SK-N-SH treated with all-trans-retinoic acid at 6 μM for 48 hours (cell line): Measurements from ENCODE around the gene ADCYAP1R1.

Experiments
- ATAC-seq: fragments of 200-7000 bp; cut with Tn5 transposase; 3 replicates; pipeline ENCODE4 v1.9.1; 2020; ENCODE audit warnings: mild to moderate bottlenecking, moderate library complexity
- ARNTL ChIP-seq: fragments of 450-650 bp; formaldehyde crosslinking; IDR thresholded peaks from 2 replicates; pipeline ENCODE4 v1.5.0; 2020; ENCODE audit warnings: low read depth, mild to moderate bottlenecking, moderate library complexity, borderline replicate concordance
- BACH2 ChIP-seq: fragments of 250-450 bp; sonication (Bioruptor Pico); IDR thresholded peaks from 2 replicates; pipeline ENCODE4 v1.9.0; 2021; ENCODE audit warnings: mild to moderate bottlenecking, borderline replicate concordance
- CREB5 ChIP-seq: fragments of 250-450 bp; sonication (Bioruptor Pico); IDR thresholded peaks from 2 replicates; pipeline ENCODE4 v1.5.1; 2020; ENCODE audit warnings: low read depth, mild to moderate bottlenecking, moderate library complexity
- CSDC2 ChIP-seq: fragments of 250-450 bp; sonication (Bioruptor Pico); IDR thresholded peaks from 2 replicates; pipeline ENCODE4 v1.5.0; 2020; ENCODE audit warnings: mild to moderate bottlenecking, moderate library complexity
- ESRRG ChIP-seq: fragments of 250-450 bp; sonication (Bioruptor Pico); IDR thresholded peaks from 2 replicates; pipeline ENCODE4 v1.6.1; 2021; ENCODE audit warnings: mild to moderate bottlenecking
- GLIS3 ChIP-seq: fragments of 250-450 bp; sonication (Bioruptor Pico); IDR thresholded peaks from 2 replicates; pipeline ENCODE4 v1.5.0; 2020; ENCODE audit warnings: mild to moderate bottlenecking, moderate library complexity
- ISL1 ChIP-seq: fragments of 250-450 bp; sonication (Bioruptor Pico); IDR thresholded peaks from 2 replicates; pipeline ENCODE4 v2.1.2; 2022; ENCODE audit warnings: mild to moderate bottlenecking, moderate library complexity
- OSR1 ChIP-seq: fragments of 250-450 bp; sonication (Bioruptor Pico); IDR thresholded peaks from 2 replicates; pipeline ENCODE4 v1.8.0; 2022; ENCODE audit warnings: moderate library complexity, mild to moderate bottlenecking, inconsistent platforms
- SNAI2 ChIP-seq: fragments of 250-450 bp; sonication (Bioruptor Pico); IDR thresholded peaks from 2 replicates; pipeline ENCODE4 v1.5.0; 2020; ENCODE audit warnings: mild to moderate bottlenecking, moderate library complexity
- TCF4 ChIP-seq: fragments of 250-450 bp; sonication (Bioruptor Pico); IDR thresholded peaks from 2 replicates; pipeline ENCODE4 v1.8.0; 2021; ENCODE audit warnings: mild to moderate bottlenecking, moderate library complexity, borderline replicate concordance
- TOX ChIP-seq: fragments of 250-450 bp; sonication (Bioruptor Pico); IDR thresholded peaks from 2 replicates; pipeline ENCODE4 v1.8.0; 2021; ENCODE audit warnings: mild to moderate bottlenecking, moderate library complexity, borderline replicate concordance
- TSHZ2 ChIP-seq: fragments of 250-450 bp; sonication (Bioruptor Pico); IDR thresholded peaks from 2 replicates; pipeline ENCODE4 v1.5.0; 2020; ENCODE audit warnings: mild to moderate bottlenecking, moderate library complexity
- ZC3H10 ChIP-seq: fragments of 250-450 bp; sonication (Bioruptor Pico); IDR thresholded peaks from 2 replicates; pipeline ENCODE4 v1.5.1; 2021; ENCODE audit warnings: mild to moderate bottlenecking, moderate library complexity
- ZFP3 ChIP-seq: fragments of 250-450 bp; sonication (Bioruptor Pico); IDR thresholded peaks from 2 replicates; pipeline ENCODE4 v1.5.0; 2020; ENCODE audit warnings: mild to moderate bottlenecking, moderate library complexity
- ZFP30 ChIP-seq: fragments of 450-650 bp; formaldehyde crosslinking; IDR thresholded peaks from 2 replicates; pipeline ENCODE4 v1.5.0; 2022; ENCODE audit warnings: mild to moderate bottlenecking, moderate library complexity
- ZNF565 ChIP-seq: fragments of 450-650 bp; formaldehyde crosslinking; conservative IDR thresholded peaks from 2 replicates; pipeline ENCODE4 v1.5.0; 2020; ENCODE audit warnings: low read depth, mild to moderate bottlenecking, moderate library complexity
- ZNF70 ChIP-seq: fragments of 450-650 bp; formaldehyde crosslinking; IDR thresholded peaks from 2 replicates; pipeline ENCODE4 v1.5.0; 2020; ENCODE audit warnings: mild to moderate bottlenecking, moderate library complexity
- ZNF8 ChIP-seq: fragments of 450-650 bp; formaldehyde crosslinking; IDR thresholded peaks from 2 replicates; pipeline ENCODE4 v1.5.0; 2020; ENCODE audit warnings: mild to moderate bottlenecking, moderate library complexity
- TF ChIP-seq, protein P1 (sequence below): fragments of 250-450 bp; sonication (Bioruptor Pico); IDR thresholded peaks from 2 replicates; pipeline ENCODE4 v1.8.0; 2020; ENCODE audit warnings: mild to moderate bottlenecking, moderate library complexity, borderline replicate concordance
- TF ChIP-seq, protein P2 (sequence below): fragments of 250-450 bp; sonication (Bioruptor Pico); IDR thresholded peaks from 2 replicates; pipeline ENCODE4 v1.8.0; 2021; ENCODE audit warnings: low read depth, mild to moderate bottlenecking, moderate library complexity, borderline replicate concordance

Gene ADCYAP1R1

DNA sequence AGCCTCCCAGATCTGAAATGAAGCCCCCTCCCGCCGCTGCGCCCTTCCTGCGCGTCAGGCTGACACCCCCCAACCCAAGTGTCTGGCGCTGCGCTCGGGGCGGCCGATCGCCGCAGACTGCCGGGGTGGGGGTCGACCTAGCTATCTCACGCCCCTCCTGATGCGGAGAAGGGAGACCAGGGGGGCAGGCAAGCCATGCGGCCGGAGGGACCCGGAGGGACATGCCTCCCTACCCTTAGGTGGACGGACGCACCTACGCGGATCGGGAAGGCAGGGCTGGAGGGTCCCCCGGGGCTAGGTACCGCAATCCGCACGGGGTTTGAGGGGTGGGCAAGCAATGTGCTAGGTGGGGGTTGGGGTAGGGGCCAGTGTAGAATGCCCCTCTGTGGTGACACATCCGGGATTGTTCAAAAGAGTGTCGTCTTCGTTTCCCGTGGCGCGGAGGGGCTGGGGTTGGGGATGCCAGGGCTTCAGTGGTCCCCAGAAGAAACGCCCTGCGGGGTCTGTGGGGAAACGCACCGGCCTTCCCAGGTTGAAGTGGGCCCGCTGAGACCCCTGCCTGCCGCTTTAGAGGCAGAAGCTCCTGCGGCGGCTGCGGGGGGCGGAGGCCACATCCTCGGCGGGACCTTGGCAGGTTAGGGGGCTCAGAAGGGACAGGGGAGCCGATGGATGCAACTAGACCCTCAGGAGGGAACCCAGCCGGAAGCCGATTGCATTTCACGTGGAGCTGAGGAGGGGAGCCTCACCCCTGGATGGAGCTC, 913 bp downstream of the ADCYAP1R1 start (continued):
- no peak for TF ChIP-seq TSHZ2 (CRISPR knock-in tag)

DNA sequence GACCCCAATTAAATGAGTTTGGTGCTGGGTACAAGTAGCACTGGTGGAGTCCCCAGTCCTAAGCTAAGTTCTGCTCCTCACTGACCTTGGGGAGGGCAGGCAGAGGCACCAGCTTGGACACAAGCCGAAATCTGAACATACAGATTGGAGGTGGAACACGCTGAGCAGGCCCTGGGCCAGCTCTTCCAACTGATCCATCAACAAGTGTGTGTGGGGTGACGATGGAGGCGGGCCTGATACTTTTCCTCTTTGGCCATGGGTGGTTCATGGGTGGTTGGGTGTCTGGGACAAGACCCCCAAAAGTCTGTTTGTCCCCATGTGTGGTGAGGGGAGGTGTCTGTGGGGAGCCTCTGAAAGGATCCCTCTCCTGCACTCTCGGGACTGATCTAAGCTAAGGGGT, 1.9 kb downstream of the ADCYAP1R1 start:
- TF ChIP-seq ESRRG (CRISPR knock-in tag) (no peak), ISL1 (CRISPR knock-in tag) (no peak)
- TF ChIP-seq, protein P1, sequence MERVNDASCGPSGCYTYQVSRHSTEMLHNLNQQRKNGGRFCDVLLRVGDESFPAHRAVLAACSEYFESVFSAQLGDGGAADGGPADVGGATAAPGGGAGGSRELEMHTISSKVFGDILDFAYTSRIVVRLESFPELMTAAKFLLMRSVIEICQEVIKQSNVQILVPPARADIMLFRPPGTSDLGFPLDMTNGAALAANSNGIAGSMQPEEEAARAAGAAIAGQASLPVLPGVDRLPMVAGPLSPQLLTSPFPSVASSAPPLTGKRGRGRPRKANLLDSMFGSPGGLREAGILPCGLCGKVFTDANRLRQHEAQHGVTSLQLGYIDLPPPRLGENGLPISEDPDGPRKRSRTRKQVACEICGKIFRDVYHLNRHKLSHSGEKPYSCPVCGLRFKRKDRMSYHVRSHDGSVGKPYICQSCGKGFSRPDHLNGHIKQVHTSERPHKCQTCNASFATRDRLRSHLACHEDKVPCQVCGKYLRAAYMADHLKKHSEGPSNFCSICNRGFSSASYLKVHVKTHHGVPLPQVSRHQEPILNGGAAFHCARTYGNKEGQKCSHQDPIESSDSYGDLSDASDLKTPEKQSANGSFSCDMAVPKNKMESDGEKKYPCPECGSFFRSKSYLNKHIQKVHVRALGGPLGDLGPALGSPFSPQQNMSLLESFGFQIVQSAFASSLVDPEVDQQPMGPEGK = no peak
- no peak for ATAC-seq

DNA sequence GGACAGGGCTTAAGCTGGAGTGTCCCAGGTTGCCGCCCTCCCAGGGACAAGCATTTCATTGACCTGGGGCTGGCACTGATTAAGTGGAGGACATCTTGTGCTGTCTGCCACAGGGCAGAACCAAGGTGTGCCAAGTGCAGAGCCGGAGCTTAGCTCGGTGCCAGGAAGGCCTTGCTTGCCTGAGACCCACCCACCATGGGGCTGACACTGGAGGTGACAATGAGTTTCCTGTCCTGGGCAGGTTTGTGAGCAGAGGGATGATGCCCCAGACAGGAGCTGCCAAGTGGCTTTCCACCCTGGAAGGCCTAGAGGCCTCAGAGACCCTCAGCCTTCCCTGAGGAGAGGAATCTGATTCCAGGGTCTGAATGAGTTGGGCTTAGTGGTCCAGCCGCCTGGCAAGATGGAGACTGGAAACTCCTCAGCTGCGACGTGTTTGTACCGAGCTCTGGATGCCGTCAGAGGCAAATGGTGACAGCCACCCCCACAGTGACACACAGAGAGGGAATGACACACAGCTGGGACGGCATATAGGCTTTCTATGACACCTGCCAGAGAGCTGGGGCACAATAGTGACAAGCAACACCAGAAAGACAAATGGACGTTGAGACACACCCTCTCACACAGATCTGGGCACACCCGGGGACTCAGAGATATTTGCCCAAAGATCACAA, 2.6 kb downstream of the ADCYAP1R1 start:
- TF ChIP-seq CSDC2 (CRISPR knock-in tag) = no peak
- no peak for TF ChIP-seq ZC3H10 (CRISPR knock-in tag)
- no peak for TF ChIP-seq ZNF8 (CRISPR knock-in tag)
- ATAC-seq = no peak

DNA sequence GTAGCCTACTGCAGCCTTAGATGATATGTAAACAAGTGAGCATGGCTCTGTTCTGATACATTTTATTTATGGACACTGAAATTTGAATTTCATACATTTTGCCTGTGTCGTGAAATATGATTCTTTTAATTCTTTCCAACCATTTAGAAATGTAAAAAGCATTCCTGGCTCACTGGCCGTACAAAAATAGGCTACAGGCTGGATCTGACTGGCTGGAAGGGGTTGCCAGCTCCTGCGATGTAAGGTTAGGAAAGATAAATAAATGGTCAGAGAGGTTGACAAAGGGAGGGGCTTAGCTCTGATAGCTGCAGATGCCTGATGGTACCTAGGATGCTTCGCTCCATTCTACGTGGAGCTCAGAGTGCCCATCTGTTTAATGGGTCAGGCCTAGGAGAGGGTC, 3.4 kb downstream of the ADCYAP1R1 start:
- ATAC-seq = no peak
- TF ChIP-seq ARNTL (CRISPR knock-in tag) = no peak
- no peak for TF ChIP-seq ZNF565 (CRISPR knock-in tag)
- no peak for TF ChIP-seq BACH2 (CRISPR knock-in tag)
- no peak for TF ChIP-seq ESRRG (CRISPR knock-in tag)
- no peak for TF ChIP-seq ZFP30
- TF ChIP-seq GLIS3 (CRISPR knock-in tag) = no peak
- no peak for TF ChIP-seq ZC3H10 (CRISPR knock-in tag)
- no peak for TF ChIP-seq SNAI2 (CRISPR knock-in tag)

DNA sequence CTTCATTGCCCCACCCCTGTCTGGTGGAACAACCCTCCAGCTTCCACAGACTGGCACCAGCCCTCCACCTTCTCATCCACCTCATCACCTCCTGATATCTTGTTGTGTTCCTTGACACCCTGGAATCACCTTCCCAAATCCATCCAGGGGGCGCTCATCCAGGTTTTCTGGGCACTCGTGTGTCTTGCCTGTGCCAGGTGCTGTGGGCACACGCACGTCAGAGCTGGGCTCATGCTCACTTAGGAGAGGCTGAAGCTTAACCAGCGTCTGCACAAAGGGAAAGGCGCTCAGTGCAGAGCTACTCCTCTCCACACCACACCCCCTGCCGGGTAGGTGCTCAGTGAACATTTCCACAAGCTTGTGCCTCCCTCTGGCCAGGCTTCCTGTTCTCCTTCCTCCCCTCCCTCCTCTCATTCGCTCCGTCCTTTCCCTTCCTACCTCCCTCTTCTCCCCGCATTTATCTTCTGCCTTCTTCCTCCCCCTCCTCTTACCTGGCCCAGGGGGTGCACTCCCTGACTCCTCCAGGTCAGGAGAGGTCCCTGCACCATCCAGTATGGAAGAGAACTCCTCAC, 4.8 kb downstream of the ADCYAP1R1 start:
- TF ChIP-seq BACH2 (CRISPR knock-in tag) = no peak
- TF ChIP-seq ZNF70 (CRISPR knock-in tag) = no peak
- no peak for TF ChIP-seq TOX
- no peak for TF ChIP-seq ESRRG (CRISPR knock-in tag)
- ATAC-seq = no peak

GRCh38 chr7:31058122-31058521, 6.0 kb downstream of the ADCYAP1R1 start:
- ATAC-seq = peak; percentile 48
- TF ChIP-seq BACH2 (CRISPR knock-in tag) (no peak), TSHZ2 (CRISPR knock-in tag) (no peak), ZFP3 (CRISPR knock-in tag) (no peak), TCF4 (CRISPR knock-in tag) (no peak), CREB5 (CRISPR knock-in tag) (no peak), ZFP30 (no peak), ESRRG (CRISPR knock-in tag) (no peak), ZNF8 (CRISPR knock-in tag) (no peak), ARNTL (CRISPR knock-in tag) (no peak), TOX (no peak), OSR1 (CRISPR knock-in tag) (no peak), ZNF565 (CRISPR knock-in tag) (no peak), CSDC2 (CRISPR knock-in tag) (no peak), SNAI2 (CRISPR knock-in tag) (no peak), ZC3H10 (CRISPR knock-in tag) (no peak)
- TF ChIP-seq, protein P2, sequence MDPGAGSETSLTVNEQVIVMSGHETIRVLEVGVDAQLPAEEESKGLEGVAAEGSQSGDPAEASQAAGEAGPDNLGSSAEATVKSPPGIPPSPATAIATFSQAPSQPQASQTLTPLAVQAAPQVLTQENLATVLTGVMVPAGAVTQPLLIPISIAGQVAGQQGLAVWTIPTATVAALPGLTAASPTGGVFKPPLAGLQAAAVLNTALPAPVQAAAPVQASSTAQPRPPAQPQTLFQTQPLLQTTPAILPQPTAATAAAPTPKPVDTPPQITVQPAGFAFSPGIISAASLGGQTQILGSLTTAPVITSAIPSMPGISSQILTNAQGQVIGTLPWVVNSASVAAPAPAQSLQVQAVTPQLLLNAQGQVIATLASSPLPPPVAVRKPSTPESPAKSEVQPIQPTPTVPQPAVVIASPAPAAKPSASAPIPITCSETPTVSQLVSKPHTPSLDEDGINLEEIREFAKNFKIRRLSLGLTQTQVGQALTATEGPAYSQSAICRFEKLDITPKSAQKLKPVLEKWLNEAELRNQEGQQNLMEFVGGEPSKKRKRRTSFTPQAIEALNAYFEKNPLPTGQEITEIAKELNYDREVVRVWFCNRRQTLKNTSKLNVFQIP (CRISPR knock-in tag) = no peak
